AG20443 (cell line): ENCODE results near the gene OR4B1.
A peak's percentile ranks its signal among the peaks of the same experiment; 100 is the strongest.
"Not testable (repeated sequence)": the region's sequence is repeated elsewhere in the genome, so short reads cannot be mapped to it uniquely, and the experiment has no call there.

Source experiments
- DNase-seq: peaks from one replicate; pipeline ENCODE4 v3.0.0; 2012; ENCODE audit warnings: low spot score, mixed read lengths

Gene OR4B1

DNA sequence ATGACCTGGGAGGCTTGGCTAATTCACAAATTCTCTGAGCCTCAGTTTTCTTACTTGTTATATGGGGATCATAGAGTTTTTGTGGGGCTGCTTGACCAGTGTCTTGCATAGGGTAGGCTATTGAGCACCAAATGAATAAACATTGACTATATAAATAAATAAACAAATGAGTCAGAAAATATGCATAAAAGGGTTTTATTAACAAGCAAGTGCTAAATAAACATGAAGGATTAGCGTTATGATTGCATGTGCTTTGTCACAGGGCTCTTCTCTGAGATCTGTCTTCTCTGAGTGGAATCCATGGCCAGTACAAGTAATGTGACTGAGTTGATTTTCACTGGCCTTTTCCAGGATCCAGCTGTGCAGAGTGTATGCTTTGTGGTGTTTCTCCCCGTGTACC is at the start of gene OR4B1:
TSS of gene OR4B1 (plus strand) at position 301 of the 400 bp plus-strand sequence. CDS start at position 301, 0 bp downstream.
- DNase-seq = no peak

- DNase-seq = peak; percentile 47
Measured at GRCh38 chr11:48167380-48167779, 49.2 kb upstream of the OR4B1 start.

DNA sequence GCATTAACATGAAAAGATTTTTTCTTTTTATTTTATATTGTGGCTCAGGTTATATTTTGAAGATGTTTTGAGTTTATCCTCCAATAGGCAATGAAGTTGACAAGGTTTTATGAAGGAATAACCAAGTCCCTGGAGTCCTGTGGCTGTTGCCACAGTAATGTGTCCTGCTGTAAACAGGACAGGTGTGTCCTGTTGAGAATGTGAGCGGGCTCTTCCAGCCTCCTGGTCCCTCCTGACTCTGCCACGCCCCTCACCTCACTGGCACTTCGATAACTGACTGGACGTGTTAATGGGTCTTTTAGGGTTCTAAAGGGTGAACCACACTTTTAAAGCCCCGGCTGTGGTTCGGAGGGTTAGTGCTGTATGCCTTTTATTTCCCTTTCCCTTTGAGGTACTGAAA is 47.8 kb upstream of the OR4B1 start:
- no peak for DNase-seq

GRCh38 chr11:48169259-48169658 is 47.4 kb upstream of the OR4B1 start:
- no peak for DNase-seq

DNA sequence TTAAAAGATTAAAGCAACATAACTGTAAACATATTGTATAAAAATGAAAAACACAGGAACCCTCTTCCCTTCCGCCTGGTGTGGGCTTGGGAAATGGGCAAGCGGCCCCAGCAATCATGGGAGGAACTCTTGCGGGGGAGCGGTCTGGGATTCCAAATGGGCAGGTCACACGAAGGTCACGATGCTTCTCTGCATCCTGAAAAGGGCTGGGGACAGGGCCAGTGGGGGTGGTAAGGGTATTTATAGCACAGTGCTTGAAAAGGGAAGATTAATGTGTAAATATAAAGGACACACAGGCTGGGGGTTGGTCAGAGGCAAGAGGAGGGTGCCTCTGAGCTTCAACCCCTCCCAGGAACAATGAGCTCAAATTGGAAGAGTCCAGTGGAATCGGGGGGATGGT is 46.9 kb upstream of the OR4B1 start:
- DNase-seq = no peak

GRCh38 chr11:48170241-48171233 is 46.1 kb upstream of the OR4B1 start:
- DNase-seq = peak; percentile 62

- peak; percentile 87 for DNase-seq
Measured at GRCh38 chr11:48172818-48173609, 43.6 kb upstream of the OR4B1 start.

DNA sequence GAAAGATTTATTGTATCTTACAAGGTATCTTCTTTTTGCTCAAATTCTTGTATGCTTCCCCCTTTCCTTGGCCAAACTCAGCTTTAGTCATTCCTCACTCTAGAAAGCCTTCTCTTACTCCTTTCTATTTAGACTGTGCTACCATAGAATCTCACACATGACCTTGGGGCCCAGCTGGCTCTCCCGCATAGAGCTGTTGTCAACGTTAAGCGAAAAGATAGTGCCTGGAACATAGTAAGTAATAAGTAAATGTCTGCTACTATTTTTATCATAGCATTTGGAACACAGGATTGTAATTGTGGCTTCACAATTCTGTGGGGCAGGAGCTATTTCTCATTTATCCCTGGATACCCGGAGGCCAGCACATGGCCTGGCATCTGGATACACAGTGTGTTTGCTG is 38.9 kb upstream of the OR4B1 start:
- no peak for DNase-seq

DNA sequence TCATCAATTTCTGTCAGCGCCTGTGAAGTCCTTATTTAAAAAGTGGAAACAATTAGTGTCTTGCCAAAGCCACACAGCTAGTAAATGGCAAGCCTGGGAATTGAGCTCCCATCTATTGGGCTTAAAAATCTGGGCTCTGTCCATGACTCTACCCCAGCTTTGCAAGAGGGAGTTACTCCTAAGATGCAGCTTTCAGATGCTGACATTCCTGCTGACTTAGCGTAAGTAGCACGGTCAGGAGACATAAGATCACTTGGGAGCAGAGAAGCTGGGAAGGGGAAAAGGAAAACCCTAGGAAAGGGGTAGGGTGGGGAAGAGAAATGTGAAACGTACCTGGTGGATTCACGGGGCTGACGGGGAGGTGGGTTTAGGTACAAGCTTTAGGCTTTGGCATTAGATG is 36.0 kb upstream of the OR4B1 start:
- peak; percentile 4 for DNase-seq

DNA sequence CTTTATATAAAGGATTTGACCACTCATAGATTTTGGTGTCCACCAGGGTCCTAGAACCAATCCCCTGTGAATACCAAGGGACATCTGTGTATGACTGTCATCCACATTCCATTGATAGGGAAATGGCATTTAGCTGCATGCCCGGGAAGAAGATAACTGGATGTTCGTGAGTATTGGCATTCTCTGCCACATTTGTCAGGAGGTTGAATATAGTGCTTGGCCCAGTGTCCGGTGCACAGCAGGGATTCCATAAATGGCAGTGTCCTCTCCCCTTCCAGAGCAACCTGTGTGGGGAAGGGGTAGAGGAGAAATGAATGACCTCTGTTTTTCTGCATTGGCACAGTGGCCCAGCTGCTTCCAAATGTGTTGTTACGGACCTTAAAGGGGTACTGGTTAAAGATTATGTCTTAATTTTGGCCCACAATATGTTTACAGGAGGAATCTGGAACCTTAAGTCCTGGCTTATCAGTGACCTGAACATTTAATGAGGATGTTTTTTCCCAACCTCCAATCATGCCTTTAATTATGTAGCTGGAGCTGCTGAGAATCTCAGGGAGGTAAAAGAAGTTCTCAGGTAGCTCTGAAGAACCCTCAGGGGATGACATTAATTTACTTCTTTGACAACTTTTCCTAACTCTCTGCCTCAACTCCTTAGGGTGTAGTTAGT is 33.6 kb upstream of the OR4B1 start:
- DNase-seq = peak; percentile 3

GRCh38 chr11:48184452-48184851 is 32.2 kb upstream of the OR4B1 start:
- DNase-seq = no peak

DNA sequence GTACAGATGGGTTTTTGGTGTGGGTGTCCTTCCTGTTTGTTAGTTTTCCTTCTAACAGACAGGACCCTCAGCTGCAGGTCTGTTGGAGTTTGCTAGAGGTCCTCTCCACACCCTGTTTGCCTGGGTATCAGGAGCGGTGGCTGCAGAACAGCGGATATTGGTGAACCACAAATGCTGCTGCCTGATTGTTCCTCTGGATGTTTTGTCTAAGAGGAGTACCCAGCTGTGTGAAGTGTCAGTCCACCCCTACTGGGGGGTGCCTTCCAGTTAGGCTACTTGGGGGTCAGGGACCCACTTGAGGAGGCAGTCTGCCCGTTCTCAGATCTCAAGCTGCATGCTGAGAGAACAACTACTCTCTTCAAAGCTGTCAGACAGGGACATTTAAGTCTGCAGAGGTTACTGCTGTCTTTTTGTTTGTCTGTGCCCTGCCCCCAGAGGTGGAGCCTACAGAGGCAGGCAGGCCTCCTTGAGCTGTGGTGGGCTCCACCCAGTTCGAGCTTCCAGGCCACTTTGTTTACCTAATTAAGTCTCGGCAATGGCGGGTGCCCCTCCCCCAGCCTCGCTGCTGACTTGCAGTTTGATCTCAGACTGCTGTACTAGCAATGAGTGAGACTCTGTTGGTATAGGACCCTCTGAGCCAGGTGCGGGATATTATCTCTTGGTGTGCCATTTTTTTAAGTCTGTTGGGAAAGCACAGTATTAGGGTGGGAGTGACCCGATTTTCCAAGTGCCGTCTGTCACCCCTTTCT is 25.5 kb upstream of the OR4B1 start:
- DNase-seq = not testable (repeated sequence)

DNA sequence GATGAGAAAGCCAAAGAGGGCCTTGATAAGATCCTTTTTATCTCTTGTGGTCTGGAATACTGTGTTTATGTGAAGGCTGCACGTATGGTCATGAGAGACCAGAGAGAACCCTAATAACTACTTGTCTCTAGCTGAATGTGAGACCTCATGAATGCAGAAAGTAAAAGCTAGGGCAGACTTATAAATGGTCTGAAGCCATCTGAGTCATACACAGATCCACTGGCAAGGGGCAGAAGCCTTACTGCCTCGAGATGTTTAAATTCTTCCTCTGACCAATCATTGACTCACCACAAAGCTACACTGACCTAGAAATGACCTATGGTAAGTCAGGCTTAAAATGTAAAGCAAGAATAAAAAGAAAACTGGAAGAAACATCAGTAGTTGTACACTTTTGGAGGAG is 22.7 kb upstream of the OR4B1 start:
- no peak for DNase-seq

DNA sequence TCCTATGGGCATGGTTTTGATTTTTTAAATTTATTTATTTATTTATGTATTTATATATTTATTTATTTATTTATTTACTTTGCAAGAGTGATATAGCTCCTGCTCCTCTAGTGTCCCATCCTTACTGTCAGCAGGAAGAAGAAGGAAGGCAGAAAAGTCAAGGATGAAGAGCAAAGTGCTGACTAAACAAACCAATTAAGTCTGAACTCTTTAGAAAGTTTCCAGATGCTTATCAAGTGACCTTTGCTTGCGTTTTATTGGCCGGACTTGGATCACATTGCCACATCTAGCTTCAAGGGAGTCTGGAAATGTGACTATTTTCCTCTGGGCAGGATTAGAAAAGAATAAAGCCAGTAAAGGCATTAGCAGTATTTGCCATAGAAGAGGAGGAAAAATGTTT is 8.7 kb upstream of the OR4B1 start:
- DNase-seq = no peak

DNA sequence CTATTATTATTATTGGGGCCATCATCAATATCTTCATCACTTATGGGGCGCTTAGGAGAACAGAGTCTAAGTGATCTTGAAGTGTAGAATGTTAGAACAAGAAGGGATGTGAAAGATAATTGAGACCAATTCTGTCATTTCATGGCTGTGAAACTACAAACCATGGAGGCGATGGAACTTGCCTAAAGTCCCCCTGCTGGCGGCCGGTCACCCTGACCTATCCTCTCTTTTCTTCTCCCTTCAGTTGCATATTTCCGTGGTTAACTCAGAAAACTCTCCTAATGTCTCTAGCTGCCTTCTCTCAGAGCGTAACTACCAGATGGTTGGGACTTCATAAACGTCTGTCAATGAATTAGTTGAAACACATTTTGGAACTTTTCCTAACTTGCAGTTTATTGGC is 6.6 kb upstream of the OR4B1 start:
- DNase-seq = peak; percentile 43

DNA sequence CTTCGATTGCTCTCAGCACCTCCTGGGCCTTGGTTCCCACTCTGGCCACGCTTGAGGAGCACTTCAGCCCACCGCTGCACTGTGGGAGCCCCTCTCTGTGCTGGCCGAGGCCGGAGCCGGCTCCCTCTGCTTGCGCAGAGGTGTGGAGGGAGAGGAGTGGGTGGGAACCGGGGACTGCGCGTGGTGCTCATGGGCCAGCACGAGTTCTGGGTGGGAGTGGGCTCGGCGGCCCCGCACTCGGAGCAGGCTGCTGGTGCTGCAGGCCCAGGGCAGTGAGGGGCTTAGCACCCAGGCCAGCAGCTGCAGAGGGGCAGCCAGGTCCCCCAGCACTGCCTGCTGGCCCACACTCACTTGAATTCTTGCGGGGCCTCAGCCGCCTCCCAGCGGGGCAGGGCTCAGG is 12.2 kb downstream of the OR4B1 start:
- no peak for DNase-seq

GRCh38 chr11:48230057-48230456 is 13.4 kb downstream of the OR4B1 start:
- DNase-seq = not testable (repeated sequence)

DNA sequence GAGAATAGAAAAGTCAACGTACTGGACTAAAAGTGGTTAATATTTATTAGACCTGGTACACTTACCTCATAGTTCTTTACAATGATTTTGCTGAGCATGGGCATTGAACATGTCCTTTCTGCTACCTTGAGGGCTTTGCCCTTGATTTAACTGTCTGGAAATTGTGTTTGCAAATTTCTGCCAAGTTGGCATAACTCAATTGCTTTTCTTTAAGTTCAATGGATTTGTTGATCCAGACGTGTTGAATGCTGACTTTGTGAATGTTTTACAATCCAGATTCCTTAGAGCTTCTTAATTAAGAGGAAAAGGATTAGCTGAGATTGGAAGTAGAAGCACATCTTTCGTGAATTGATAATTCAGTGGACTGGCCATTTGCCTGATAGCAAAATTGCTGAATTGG is 21.1 kb downstream of the OR4B1 start:
- DNase-seq = no peak

- no peak for DNase-seq
Measured at GRCh38 chr11:48242501-48242900, 25.9 kb downstream of the OR4B1 start.

GRCh38 chr11:48244804-48245203 is 28.2 kb downstream of the OR4B1 start, which contains the start of gene OR4X2:
Gene OR4X2 (plus strand): TSS chr11:48245104. CDS start chr11:48245104, 0 bp downstream.
- DNase-seq = no peak

GRCh38 chr11:48248902-48249301 is 32.3 kb downstream of the OR4B1 start:
- DNase-seq = no peak

GRCh38 chr11:48261600-48261999 is 45.0 kb downstream of the OR4B1 start:
- DNase-seq = no peak
